GM18870 (cell line): ENCODE data around the gene SLC10A7.

Experiments
- ATAC-seq: cut with Tn5 transposase; IDR thresholded peaks from one replicate; pipeline ENCODE4 v1.9.1; 2021; ENCODE audit warnings: moderate library complexity; ENCODE audit not compliant: unreplicated experiment

The SLC10A7 gene

DNA sequence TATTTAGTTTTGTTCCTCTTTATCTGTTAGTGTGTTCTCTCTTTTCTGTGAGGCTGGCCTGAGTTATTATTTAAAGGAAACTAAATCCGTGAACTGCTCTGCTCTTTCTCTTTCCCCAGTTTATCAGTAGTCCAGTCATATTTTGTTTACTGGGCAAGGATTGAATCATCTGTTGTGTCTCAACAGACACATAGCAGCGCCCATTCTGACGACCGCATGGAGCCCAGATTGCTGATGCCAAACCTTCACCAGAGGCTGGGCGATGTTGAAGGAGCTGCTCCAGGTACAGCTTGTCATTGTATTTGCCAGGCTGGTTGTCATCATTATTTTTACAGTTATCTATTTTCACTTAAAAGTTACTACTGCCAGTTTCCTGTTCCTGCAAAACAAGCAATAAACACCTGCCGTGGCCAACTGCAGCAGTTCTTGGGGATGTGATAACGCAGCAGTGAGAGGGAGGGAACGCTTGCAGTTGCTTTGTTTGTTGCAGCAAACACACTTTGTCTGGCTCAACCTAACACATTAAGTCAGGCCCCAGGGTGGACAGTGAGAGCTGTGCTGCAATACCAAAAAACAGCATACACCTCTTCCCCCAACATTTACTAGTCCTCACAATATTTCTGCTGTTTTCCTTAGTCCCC is 297.3 kb downstream of the SLC10A7 start:
- ATAC-seq: no peak

DNA sequence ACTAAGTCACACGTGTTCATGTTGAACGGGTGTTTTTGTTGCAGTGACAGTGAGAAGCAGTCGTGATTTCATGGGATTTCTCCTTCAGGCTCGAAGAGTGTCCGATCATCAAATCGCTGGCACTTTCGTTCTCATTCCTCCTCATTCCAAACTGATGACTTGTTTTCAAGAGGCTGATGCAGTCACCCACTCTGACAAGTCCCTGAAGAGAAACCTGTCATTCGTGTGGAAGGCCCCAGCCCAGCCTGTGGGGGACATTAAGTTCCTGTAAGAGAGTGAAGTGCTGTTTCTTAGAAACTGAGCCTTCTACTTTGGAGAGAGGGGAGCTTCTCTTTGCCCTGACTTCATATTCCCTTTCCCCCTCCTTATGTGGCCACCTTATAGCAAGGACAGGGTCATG is 299.4 kb downstream of the SLC10A7 start:
- ATAC-seq: no peak

DNA sequence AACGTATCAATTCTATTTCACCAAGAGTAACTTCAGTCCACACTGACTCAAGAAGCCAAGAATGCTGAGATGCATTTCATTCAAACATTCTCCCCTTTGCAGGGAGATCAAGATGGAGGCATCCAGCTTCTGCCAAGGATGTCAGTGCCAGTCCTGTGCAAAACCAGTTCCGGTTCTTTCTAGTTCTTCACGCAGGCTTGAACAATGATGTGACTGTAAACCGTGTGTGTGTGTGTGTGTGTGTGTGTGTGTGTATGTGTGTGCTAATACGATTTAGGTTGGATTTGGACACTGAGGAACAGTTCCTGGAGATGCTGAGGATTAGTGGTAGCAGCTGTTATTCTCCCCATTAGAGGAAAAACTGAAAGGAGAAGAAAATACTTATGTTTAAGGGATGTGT is 307.5 kb downstream of the SLC10A7 start, which contains the start of gene REELD1:
REELD1 (plus strand) TSS at position 301 of the 400 bp plus-strand sequence. CDS start 2,415 bp downstream, outside the sequence.
- no peak for ATAC-seq

DNA sequence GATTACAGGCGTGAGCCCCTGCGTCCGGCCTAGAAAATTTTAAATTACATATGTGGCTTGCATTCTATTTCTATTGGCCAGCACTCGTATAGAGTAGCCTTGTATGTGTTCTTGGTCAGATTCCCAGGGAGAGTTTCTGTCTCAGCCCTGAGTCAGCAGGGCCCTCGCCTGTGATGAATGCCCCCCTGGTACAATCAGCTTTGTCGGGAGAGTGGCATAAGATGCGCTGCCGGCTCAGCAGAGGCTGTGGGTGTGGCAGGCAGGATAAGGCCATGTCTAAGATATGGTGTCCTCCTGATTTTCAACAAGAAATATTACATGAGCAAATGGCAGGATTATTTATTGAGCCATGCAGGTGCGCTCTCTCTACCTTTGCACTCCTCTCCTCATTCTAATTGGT is 309.0 kb downstream of the SLC10A7 start:
- no peak for ATAC-seq

DNA sequence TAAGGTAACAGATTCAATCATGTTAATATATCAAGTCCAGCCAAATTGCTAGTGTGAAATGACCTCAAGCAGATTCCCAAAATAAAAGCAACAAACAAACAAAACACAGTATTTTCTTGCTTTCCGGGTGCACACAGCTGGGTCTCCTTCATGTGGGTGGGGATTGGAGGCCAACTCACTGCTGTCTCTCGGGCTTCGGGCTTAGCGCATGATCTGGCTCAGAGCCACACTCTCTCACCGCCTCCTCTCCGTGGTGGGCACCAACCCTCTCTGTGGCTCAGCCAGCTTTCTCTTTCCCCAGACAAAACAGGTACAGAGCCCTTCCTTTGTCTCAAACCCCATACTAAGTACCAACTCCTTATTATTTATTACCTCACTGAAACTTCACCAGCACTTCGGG is 310.3 kb downstream of the SLC10A7 start:
- ATAC-seq: no peak

DNA sequence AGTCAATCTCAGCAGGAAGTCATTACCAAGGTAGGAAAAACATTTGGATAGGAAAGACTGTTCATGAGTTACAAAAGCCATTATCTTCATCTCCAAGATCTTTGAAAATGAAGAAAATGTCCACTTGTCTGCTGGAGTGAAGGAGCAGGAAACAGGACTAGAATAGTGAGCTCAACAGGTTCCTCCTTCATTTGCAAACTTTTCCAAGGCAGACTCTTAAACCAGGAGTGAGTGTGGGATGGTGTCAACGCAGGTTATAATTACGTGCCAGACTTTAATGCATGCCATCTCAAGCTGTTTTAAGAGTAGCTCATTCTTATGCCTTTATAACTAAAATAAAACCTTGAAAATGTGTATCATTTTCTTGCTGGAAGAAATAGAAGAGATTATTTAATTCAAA is 310.9 kb downstream of the SLC10A7 start:
- no peak for ATAC-seq

DNA sequence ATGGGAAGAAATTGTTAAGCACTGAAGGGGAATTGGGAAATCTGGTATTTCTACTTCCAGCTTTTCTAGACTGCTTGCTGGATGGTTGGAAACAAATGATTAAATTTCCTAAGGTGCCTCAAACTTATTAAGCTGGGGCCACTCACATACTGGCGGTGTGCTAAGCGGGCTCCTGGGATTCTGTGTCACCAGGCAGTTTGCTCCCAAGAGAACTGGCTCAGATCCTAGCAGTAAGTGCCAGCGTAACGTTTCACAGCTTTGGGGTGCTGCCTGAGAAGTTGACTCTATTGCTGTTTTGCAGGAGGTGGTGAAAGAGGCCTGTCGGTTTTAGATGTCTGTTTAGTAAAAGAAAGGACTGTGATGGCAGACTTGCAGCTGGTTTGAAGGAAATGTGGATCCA is 314.3 kb downstream of the SLC10A7 start:
- no peak for ATAC-seq
